Measurements from ENCODE around the gene FADS2.
"Not testable (repeated sequence)": the region's sequence is repeated elsewhere in the genome, so short reads cannot be mapped to it uniquely, and the experiment has no call there.

Gene FADS2

GRCh38 chr11:61869429-61869707 is 41.3 kb downstream of the FADS2 start:
- DNase-seq, result no peak

DNA sequence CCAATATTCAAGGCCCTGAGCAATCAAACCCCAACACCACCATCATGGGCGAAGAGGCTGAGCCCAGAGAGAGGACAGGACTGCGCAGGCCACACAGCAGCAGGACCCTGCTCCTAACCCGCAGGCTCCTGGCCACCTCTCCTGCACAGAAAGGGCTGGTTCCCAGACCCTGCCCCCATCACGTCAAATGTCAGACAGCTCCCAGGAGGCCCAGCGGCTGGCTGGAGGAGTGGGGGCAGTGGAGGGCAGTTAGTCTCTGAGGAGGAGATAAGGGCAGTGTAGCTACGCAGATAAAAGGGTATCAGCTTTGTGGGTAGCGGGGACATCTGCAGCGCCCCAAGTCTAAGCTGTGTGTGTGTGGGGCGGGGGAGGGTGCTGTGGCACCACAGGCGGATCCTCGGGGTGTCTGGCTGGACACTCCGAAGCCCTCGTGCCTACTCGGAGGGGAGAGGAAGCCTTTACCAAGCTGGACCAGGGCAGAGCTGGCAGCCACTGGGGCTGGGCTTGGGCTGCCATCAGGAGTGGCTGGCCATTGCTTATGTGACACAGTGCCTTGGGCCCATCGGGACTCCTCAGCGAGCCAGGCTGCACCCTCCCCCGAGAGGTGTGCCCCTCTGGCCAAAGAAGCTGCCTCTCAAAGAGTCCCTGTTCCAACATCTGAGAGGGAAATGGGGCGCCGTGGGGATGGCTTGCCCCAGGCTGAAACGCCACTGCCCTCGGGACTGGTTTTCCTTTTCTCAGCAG is 41.8 kb downstream of the FADS2 start:
- no peak for DNase-seq

GRCh38 chr11:61870541-61871031 is 42.5 kb downstream of the FADS2 start:
- DNase-seq, result no peak

- peak; percentile 55 to 67 for DNase-seq
Measured at GRCh38 chr11:61871158-61871597, 43.1 kb downstream of the FADS2 start.

- DNase-seq, result no peak
Measured at GRCh38 chr11:61872935-61873565, 45.0 kb downstream of the FADS2 start.

- DNase-seq, result no peak
Measured at GRCh38 chr11:61873588-61874376, 45.7 kb downstream of the FADS2 start.

DNA sequence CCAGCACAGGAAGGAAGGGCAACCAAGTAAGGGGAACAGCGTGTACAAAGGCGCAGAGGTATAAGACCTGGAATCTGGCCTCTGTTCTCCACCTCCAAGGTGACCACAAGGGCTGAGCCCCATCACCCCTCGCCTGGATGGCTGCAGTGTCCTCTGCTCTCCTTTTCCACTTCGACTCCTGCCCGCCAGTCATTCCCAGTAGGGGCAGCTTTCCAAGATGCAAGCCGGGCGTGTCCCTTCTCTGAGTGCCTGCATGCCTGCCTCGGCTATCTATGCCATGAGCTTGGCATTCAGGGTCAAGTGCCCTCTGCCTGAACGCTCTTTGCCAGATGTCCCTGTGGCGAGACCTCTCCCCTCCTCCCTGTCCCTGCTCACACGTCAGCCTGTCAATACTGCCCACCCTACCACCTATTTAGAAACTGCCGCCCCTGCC is 46.3 kb downstream of the FADS2 start:
- DNase-seq, result no peak

DNA sequence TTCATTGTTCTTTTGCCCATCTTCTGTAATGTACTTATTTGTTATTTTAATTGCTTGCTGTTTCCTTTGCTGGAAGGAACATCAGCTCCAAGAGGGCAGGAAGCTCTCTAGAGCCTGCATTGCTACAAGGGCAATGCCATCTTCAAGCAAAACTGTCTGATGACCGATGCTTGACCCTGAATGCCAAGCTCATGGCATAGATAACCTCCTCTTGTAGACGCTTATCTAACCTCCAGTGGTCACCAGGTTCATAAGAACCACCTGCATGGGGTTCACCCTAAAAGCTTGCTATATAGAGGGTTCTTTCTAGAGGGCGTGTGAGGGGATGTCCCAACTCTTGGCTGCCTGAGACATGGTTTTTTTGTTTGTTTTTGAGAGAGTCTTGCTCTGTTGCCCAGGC is 46.8 kb downstream of the FADS2 start:
- DNase-seq, result no peak

GRCh38 chr11:61875698-61876097 is 47.6 kb downstream of the FADS2 start:
- no peak for DNase-seq

- DNase-seq, result no peak
Measured at GRCh38 chr11:61879152-61879551, 51.1 kb downstream of the FADS2 start.

- DNase-seq, result no peak
Measured at GRCh38 chr11:61880031-61880430, 51.9 kb downstream of the FADS2 start.

GRCh38 chr11:61880454-61880853 is 52.4 kb downstream of the FADS2 start:
- DNase-seq, result peak in 1 of 2 donors; percentile 28

- DNase-seq, result no peak
Measured at GRCh38 chr11:61881397-61881796, 53.3 kb downstream of the FADS2 start.

GRCh38 chr11:61882267-61882666 is 54.2 kb downstream of the FADS2 start:
- DNase-seq, result not testable (repeated sequence)

- DNase-seq, result no peak
Measured at GRCh38 chr11:61882879-61883278, 54.8 kb downstream of the FADS2 start.

GRCh38 chr11:61883327-61883726 is 55.2 kb downstream of the FADS2 start:
- DNase-seq, result no peak

- no peak for DNase-seq
Measured at GRCh38 chr11:61883947-61884346, 55.8 kb downstream of the FADS2 start.

- DNase-seq, result no peak
Measured at GRCh38 chr11:61885166-61885778, 57.2 kb downstream of the FADS2 start.

DNA sequence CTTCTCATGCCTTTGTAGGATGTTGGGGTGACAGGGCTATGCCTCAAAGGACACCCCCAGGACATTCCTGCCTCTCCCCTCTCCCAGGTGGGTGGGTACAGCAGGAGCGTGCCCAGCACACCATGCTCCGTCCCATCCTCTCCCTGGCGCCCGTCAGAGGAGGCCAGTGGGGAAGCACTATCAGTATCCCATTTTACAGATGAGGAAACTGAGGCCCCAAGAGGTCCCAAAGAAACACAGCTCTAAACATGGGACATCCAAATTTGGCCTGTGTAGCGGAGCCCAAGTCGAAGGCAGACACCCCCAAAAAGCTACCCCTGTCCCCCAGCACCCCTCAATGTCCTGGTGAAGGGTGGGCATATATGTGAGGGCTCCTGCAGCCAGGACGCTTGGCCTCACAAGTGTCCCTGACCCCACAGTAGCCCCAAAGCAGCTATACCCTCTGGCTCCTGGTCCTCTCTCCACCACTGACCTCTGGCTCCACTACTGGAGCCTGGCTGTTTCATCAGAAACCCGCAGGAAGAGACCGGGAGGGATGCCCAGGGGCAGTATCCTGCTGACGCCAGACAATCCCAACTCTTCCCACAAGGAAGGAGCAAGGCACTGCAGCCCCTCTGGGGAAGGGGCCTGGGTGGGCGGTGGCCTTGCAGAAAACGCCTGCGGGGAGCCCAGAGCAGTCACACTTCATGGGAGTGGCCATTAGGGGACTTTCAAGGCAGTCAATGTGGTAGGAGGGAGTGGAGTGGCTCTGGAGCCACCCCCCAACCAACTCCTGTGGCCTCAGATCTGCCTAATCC is 57.9 kb downstream of the FADS2 start:
- no peak for DNase-seq

DNA sequence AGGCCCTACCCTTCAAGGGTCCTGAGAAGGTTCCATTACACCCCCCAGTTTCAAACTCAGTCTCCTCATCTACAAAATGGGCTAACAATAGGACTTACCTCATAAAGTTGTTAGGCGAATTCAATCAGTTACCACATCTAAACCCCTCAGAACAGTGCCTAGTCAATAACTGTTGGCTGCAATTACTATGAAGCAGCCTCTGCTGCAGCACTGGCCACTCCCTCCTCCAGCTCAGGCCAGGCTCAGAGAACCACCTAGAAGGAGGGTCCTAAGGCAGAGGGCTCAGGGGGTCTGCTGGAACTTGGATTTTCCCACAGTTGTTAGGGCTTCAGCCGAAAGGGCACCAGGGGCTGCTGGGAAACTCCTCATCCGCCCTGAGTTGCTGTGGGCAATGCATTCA is 58.5 kb downstream of the FADS2 start:
- no peak for DNase-seq

DNA sequence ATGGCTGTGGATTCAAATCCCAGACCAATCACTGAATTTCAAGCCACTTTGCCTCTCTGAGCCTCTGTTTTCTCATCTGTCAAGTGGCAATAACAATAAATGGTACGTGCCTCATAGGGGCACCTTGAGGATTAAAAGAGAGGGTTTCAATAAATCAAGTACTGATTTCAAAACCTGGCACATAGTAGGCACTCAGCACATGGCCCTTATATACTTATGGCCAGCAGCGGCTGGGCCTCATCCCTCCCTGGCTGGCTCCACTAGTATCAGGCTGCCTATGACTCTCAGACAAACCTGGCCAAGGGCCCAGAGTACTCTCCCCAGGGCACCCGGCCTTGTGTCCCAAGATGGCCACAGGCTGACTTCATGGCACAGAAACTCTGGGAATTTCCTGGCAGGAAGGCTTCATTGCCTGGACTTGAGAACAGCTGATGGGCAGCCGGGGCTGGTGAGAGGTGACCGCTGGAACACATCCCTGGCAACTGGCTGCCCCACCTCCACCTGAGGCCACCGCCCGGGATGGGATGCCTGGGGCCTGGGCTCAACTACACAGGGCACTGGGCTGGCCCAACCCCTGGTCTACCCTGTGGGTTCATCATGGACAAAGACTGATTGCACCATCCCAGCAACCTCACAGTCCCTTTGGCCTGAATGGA is 59.9 kb downstream of the FADS2 start:
- DNase-seq, result no peak

DNA sequence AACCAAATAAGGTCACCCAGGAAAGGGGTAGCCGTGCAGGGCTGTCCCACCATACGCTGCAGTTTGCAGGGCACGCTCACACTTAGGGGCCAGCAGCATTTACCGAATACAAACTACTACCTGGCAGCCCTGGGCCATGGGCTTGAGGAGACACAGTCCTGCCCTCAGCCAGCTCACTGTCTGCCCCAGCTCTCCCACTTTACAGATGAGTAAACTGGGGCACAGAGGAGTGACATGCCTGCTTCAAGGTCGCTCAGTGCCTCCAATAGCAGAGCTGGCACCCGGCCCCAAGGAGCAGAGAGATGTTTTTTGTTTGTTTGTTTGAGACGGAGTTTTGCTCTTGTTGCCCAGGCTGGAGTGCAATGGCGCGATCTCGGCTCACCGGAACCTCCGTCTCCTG is 60.5 kb downstream of the FADS2 start:
- no peak for DNase-seq
